B cell (primary cell): ENCODE results near the gene PLPPR1. TPM values are rescaled to one million over a fixed set of nuclear protein-coding genes. Genes with fewer than 3 reads are reported as not detected.

Source experiments
- ATAC-seq: fragments of 200-7000 bp; cut with Tn5 transposase; one replicate; pipeline ENCODE4 v1.10.0; 2021; ENCODE audit warnings: low read depth, mild to moderate bottlenecking, moderate number of reproducible peaks, moderate library complexity
- CTCF ChIA-PET: fragments of 350-600 bp; sonication (Branson Sonifier 250); formaldehyde crosslinking; loops from one replicate; lab custom pipeline; 2021; ENCODE audit warnings: antibody characterized with exemption, inconsistent platforms; lab: Charles Lee
- POLR2A ChIA-PET: fragments of 350-600 bp; sonication (Branson Sonifier 250); formaldehyde crosslinking; loops from one replicate; lab custom pipeline; 2021; ENCODE audit warnings: antibody characterized with exemption; lab: Charles Lee
- DNase-seq: peaks from one replicate; pipeline ENCODE4 v3.0.0; 2013
- H2AFZ ChIP-seq: 2 replicates; pipeline ENCODE4 v1.6.1; 2012; ENCODE audit warnings: mild to moderate bottlenecking, low read depth, low read length; ENCODE audit not compliant: insufficient read depth, poor library complexity, severe bottlenecking
- H3K27ac ChIP-seq, 2 donors: 1 replicate in 1 of 2; 2 replicates in 1 of 2; pipeline ENCODE4 v1.5.1; 2012 to 2013; ENCODE audit warnings: low read length in 2 of 2, mild to moderate bottlenecking in 2 of 2, moderate library complexity in 1 of 2
- H3K27me3 ChIP-seq, 4 experiments: fragments of 200-600 bp in 1 of 4; sonication (generic) in 1 of 4; replicated peaks in 1 of 4; 1 replicate in 2 of 4; 2 replicates in 2 of 4; pipeline versions ENCODE4 v1.6.1 to v1.7.0; 2013 to 2016; ENCODE audit warnings: low read length in 3 of 4, mild to moderate bottlenecking in 2 of 4, mixed read lengths in 1 of 4, moderate library complexity in 1 of 4; ENCODE audit not compliant: insufficient read depth in 4 of 4, control insufficient read depth in 3 of 4; ENCODE audit errors: control extremely low read depth in 1 of 4
- H3K36me3 ChIP-seq, 2 experiments: replicated peaks in 1 of 2; 1 replicate in 1 of 2; 2 replicates in 1 of 2; pipeline versions ENCODE4 v1.6.1 to v1.7.1; 2013; ENCODE audit warnings: low read length in 1 of 2; ENCODE audit not compliant: insufficient read depth in 2 of 2, control insufficient read depth in 1 of 2; ENCODE audit errors: control extremely low read depth in 1 of 2, extremely low read depth in 1 of 2
- H3K4me1 ChIP-seq, 2 donors: fragments of 200-600 bp in 1 of 2; sonication (generic) in 1 of 2; 1 replicate in 1 of 2; 2 replicates in 1 of 2; pipeline versions ENCODE4 v1.5.1 to v1.6.1; 2013 to 2017; ENCODE audit warnings: low read length in 2 of 2; ENCODE audit not compliant: control insufficient read depth in 2 of 2, insufficient read depth in 2 of 2
- H3K4me2 ChIP-seq: replicated peaks from 2 replicates; pipeline ENCODE3; 2012; ENCODE audit warnings: mild to moderate bottlenecking, low read depth, low read length; ENCODE audit not compliant: poor library complexity, severe bottlenecking
- H3K4me3 ChIP-seq, 5 experiments: fragments of 200-600 bp in 1 of 5; sonication (generic) in 1 of 5; 1 replicate in 3 of 5; 2 replicates in 2 of 5; pipeline versions ENCODE4 v1.5.1 to v1.7.0; 2011 to 2016; ENCODE audit warnings: low read length in 4 of 5, mild to moderate bottlenecking in 4 of 5, low read depth in 2 of 5, control low read depth in 1 of 5, moderate library complexity in 1 of 5; ENCODE audit not compliant: insufficient read depth in 1 of 5; ENCODE audit errors: control extremely low read depth in 1 of 5, extremely low read depth in 1 of 5
- H3K79me2 ChIP-seq: fragments of 200-600 bp; sonication (generic); one replicate; pipeline ENCODE4 v1.6.0; 2016; ENCODE audit warnings: low read length; ENCODE audit not compliant: control insufficient read depth, insufficient read depth
- H3K9ac ChIP-seq: fragments of 200-600 bp; sonication (generic); 2 replicates; pipeline ENCODE4 v1.6.1; 2017; ENCODE audit warnings: mild to moderate bottlenecking, low read length, moderate library complexity
- H3K9me3 ChIP-seq, 3 donors: one replicate each; pipeline versions ENCODE4 v1.6.1 to v1.7.1; 2013; ENCODE audit warnings: low read length in 2 of 3; ENCODE audit not compliant: control insufficient read depth in 2 of 3, insufficient read depth in 1 of 3; ENCODE audit errors: control extremely low read depth in 1 of 3
- H4K20me1 ChIP-seq: 2 replicates; pipeline ENCODE4 v1.6.0; 2012; ENCODE audit warnings: mild to moderate bottlenecking, low read length; ENCODE audit not compliant: insufficient read depth, control insufficient read depth, poor library complexity, severe bottlenecking
- H3K27ac Mint-ChIP-seq: one replicate; pipeline ENCODE4 v1.8.0; 2021; ENCODE audit warnings: mixed read lengths
- H3K27me3 Mint-ChIP-seq: one replicate; pipeline ENCODE4 v1.8.0; 2021; ENCODE audit warnings: mixed read lengths
- H3K4me1 Mint-ChIP-seq: one replicate; pipeline ENCODE4 v1.8.0; 2021; ENCODE audit warnings: mixed read lengths
- H3K4me3 Mint-ChIP-seq: one replicate; pipeline ENCODE4 v1.8.0; 2021; ENCODE audit warnings: mixed read lengths
- H3K9me3 Mint-ChIP-seq: one replicate; pipeline ENCODE4 v1.8.0; 2022; ENCODE audit warnings: mixed read lengths; ENCODE audit not compliant: insufficient read depth
- EZH2 ChIP-seq: IDR thresholded peaks from 2 replicates; pipeline ENCODE4 v1.6.1; 2012; ENCODE audit warnings: borderline replicate concordance, low read depth, mild to moderate bottlenecking, moderate library complexity, low read length; ENCODE audit not compliant: insufficient read depth, poor library complexity, severe bottlenecking
- WGBS: methylation state at CpG from one replicate; pipeline ENCODE4 v1.1.5; 2013; ENCODE audit warnings: missing lambda C conversion rate; ENCODE audit not compliant: insufficient coverage; 5-methylcytosine and 5-hydroxymethylcytosine counted together
- intact Hi-C: fragments of 100-400 bp; cut with micrococcal nuclease; formaldehyde crosslinking; loops from one replicate; pipeline ENCODE4 v1.10.0; 2022
- polyA plus RNA-seq: library from polyadenylated mRNA; depleted of rRNA; stranded (reverse); fragments of >200 nt; gene quantifications from 2 replicates; pipeline ENCODE4 v1.2.3, GENCODE V29; 2012
- total RNA-seq, 2 donors: library from RNA; stranded (reverse); fragments of 120-200 nt in 1 of 2; gene quantifications; 1 replicate in 1 of 2; 2 replicates in 1 of 2; pipeline versions ENCODE4 v1.2.3 to v1.2.4, GENCODE V29; 2013 to 2022
- TF ChIP-seq, protein P1 (sequence below): fragments of 200-600 bp; IDR thresholded peaks from one replicate; pipeline ENCODE4 v1.8.0; 2022; ENCODE audit warnings: antibody characterized with exemption, mild to moderate bottlenecking

PLPPR1 gene
- total and polyA plus RNA-seq, 2 donors (not counting 1 experiment from before 2014, with no cell fraction given) = not detected

DNA sequence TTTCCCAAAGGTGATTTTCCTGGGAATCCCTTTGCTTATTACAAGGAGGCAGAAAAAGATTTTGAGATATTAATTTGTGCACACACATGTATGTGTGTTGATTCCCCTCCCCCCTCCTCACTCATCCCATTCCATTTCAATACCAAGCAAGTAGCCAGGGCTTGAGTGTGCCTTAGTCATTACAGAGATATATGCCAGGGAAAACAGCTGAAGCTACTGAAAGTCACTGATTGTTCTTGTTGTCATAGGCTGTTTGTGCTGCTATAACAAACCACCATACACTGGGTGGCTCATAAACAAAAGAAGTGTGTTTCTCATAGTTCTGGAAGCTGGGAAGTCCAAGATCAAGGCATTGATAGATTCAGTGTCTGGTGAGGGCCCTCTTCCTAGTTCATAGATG, 197.6 kb downstream of the PLPPR1 start:
- no peak for DNase-seq
- H3K9me3 ChIP-seq = no peaks in the 10 kb centered on the region

DNA sequence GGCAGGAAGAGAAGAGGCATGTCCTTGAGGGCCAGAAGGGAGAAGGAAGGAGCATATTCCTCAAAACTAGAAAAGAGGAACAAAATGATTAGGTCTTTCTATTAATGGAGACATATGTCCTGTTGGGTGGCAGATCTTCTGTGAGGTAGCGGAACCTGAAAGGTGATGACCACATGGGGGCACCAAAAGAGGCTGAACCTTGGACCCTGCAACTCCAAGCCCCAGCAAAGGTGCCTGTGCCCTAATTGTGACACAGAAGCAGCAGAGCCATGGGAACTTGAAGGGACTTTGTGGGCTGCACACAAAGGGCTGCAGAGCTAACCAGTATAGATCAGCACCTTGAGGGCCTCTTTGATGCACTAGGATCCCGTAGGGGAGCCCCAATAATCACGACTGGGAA, 198.3 kb downstream of the PLPPR1 start:
- ChIA-PET POLR2A (no interaction called here), CTCF (no interaction called here)
- intact Hi-C loops = no loop called here
- ATAC-seq = no peak
- no peak overlapping the region for H3K27ac ChIP-seq
- no peak for DNase-seq
- H3K27me3 Mint-ChIP-seq = peaks cover 11% of the 10 kb centered on the region
- no peak overlapping the region for H3K27ac Mint-ChIP-seq
- no peaks in the 10 kb centered on the region for H3K4me1 Mint-ChIP-seq
- no peak overlapping the region for H3K4me3 Mint-ChIP-seq
- H3K27me3 ChIP-seq = no peaks in the 10 kb centered on the region
- H3K9me3 ChIP-seq = no peaks in the 10 kb centered on the region
- H3K4me1 ChIP-seq = no peaks in the 10 kb centered on the region
- no peak overlapping the region for H2AFZ ChIP-seq
- peaks cover 2% of the 10 kb centered on the region for H3K9me3 Mint-ChIP-seq
- no peak overlapping the region for H3K9ac ChIP-seq
- no peak overlapping the region for H3K4me3 ChIP-seq
- H3K79me2 ChIP-seq = no peaks in the 10 kb centered on the region
- TF ChIP-seq, protein P1, sequence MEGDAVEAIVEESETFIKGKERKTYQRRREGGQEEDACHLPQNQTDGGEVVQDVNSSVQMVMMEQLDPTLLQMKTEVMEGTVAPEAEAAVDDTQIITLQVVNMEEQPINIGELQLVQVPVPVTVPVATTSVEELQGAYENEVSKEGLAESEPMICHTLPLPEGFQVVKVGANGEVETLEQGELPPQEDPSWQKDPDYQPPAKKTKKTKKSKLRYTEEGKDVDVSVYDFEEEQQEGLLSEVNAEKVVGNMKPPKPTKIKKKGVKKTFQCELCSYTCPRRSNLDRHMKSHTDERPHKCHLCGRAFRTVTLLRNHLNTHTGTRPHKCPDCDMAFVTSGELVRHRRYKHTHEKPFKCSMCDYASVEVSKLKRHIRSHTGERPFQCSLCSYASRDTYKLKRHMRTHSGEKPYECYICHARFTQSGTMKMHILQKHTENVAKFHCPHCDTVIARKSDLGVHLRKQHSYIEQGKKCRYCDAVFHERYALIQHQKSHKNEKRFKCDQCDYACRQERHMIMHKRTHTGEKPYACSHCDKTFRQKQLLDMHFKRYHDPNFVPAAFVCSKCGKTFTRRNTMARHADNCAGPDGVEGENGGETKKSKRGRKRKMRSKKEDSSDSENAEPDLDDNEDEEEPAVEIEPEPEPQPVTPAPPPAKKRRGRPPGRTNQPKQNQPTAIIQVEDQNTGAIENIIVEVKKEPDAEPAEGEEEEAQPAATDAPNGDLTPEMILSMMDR = no peak
- TF ChIP-seq EZH2 = no peak
- H3K4me2 ChIP-seq = no peak overlapping the region
- H4K20me1 ChIP-seq = no peaks in the 10 kb centered on the region
- 95% methylated on average over 2 of the region's 3 CpGs for WGBS
- no peaks in the 10 kb centered on the region for H3K36me3 ChIP-seq

More for the DNA sequence above, 197.6 kb downstream of the PLPPR1 start:
- Histone ChIP-seq H3K36me3 (no peaks in the 10 kb centered on the region), H4K20me1 (no peaks in the 10 kb centered on the region), H2AFZ (no peak overlapping the region), H3K4me1 (no peaks in the 10 kb centered on the region), H3K27me3 (no peaks in the 10 kb centered on the region), H3K27ac (no peak overlapping the region), H3K79me2 (no peaks in the 10 kb centered on the region), H3K9ac (no peak overlapping the region), H3K4me2 (no peak overlapping the region), H3K4me3 (no peak overlapping the region)
- TF ChIP-seq EZH2 = no peak
- TF ChIP-seq, protein P1 = no peak
- Mint-ChIP-seq H3K4me1 (no peaks in the 10 kb centered on the region), H3K4me3 (no peak overlapping the region), H3K27ac (no peak overlapping the region), H3K27me3 (peaks cover 9% of the 10 kb centered on the region), H3K9me3 (peaks cover 2% of the 10 kb centered on the region)
- CTCF ChIA-PET = interaction anchor here (1.3 kb wide), 1 partner anchor 86 kb away, joined by 3 read pairs; no protein-coding TSS in a partner anchor
- intact Hi-C loops = no loop called here
- ATAC-seq = no peak
- POLR2A ChIA-PET = no interaction called here
